ENCODE results near the gene DGKZ.
"Not testable (repeated sequence)": the region's sequence is repeated elsewhere in the genome, so short reads cannot be mapped to it uniquely, and the experiment has no call there.

DGKZ gene

DNA sequence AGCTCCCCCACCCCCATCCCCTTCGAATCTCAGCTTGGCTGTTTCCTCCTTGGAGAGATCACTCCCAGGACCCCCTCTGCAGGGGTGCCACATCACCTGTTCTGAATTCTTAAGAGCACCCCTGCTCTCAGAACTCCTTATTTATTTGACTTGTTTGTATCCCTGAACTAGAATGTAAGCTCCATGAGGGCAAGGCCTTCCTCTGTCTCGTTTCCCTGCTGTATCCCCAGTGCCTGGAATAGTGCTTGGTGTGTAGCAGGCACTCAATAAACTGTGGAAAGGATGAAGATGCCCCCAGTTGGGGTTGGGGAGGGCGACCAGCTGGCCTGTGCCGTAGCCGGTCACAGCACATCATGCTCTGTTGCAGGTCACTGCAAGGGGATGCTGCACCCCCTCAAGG, 30.6 kb downstream of the DGKZ start:
- Histone ChIP-seq H3K4me3 (ENCODE audit: low read depth in 1 of 2, low read length in 2 of 2) (no peak overlapping the region), H3K27me3 (ENCODE audit: low read depth, low read length) (no peaks in the 10 kb centered on the region), H3K4me1 (ENCODE audit: control insufficient read depth in 1 of 2, insufficient read depth in 2 of 2, low read length in 2 of 2) (peaks cover 0 to 19% of the 10 kb centered on the region in 2 donors), H3K9me3 (ENCODE audit: control insufficient read depth in 1 of 2, low read length in 2 of 2) (no peaks in the 10 kb centered on the region), H3K36me3 (ENCODE audit: control insufficient read depth in 1 of 2, insufficient read depth in 2 of 2, low read length in 2 of 2) (peaks cover 6 to 51% of the 10 kb centered on the region in 2 donors), H3K27ac (ENCODE audit: low read length) (no peak overlapping the region)

DNA sequence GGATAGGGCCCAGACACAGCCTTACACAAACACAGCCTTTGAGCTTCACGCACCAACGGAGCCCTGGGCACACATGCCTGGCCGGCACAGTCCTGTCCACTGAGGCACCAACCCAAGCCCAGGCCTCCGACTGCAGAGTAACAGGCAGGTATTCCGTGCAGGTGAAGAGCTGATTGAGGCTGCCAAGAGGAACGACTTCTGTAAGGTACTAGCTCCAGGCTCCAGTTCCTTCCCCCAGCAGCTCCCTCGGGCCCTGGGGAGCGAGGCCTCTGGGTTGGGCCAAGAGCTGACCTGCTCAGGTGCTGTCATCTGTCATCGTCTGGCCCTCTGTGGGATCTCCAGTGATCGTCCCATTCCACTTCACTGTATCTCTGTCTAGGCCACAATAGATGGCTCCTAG, 31.0 kb downstream of the DGKZ start:
- Histone ChIP-seq H3K36me3 (ENCODE audit: control insufficient read depth in 1 of 2, insufficient read depth in 2 of 2, low read length in 2 of 2) (peaks cover 6 to 49% of the 10 kb centered on the region in 2 donors), H3K4me1 (ENCODE audit: control insufficient read depth in 1 of 2, insufficient read depth in 2 of 2, low read length in 2 of 2) (peaks cover 0 to 20% of the 10 kb centered on the region in 2 donors)

DNA sequence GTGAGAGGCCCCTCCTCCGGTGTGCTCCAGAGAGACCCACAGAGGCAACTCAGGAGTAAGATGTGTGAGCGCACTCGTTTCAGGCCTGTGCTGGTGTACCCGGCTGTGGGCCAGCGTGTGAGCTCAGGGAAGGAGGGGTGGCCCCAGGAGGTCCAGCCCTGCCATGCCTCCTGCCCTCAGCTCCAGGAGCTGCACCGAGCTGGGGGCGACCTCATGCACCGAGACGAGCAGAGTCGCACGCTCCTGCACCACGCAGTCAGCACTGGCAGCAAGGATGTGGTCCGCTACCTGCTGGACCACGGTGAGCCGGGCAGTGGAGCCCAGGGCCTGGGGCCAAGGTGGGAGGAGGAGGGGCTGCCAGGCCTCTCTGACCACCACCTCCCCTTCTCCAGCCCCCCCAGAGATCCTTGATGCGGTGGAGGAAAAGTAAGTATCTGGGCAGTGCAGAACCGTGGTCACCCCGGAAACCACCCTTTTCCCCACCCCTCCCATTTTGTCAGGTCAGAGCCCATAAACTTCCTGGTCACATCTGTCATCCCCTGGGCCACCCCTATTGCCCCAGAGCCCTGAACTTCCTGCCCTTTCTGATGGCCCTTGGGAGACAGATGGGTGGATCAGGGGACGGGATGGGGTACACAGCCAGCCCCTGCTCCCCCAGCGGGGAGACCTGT, 31.7 kb downstream of the DGKZ start:
- H3K27ac ChIP-seq (ENCODE audit: low read length), result no peak overlapping the region
- H3K9me3 ChIP-seq (ENCODE audit: control insufficient read depth in 1 of 2, low read length in 2 of 2), result no peaks in the 10 kb centered on the region
- no peak overlapping the region for H3K4me3 ChIP-seq (ENCODE audit: low read depth in 1 of 2, low read length in 2 of 2)
- H3K4me1 ChIP-seq (ENCODE audit: control insufficient read depth in 1 of 2, insufficient read depth in 2 of 2, low read length in 2 of 2), result peaks cover 0 to 20% of the 10 kb centered on the region in 2 donors
- H3K36me3 ChIP-seq (ENCODE audit: control insufficient read depth in 1 of 2, insufficient read depth in 2 of 2, low read length in 2 of 2), result peaks cover 6 to 43% of the 10 kb centered on the region in 2 donors
- no peaks in the 10 kb centered on the region for H3K27me3 ChIP-seq (ENCODE audit: low read depth, low read length)

More for the DNA sequence above, 31.0 kb downstream of the DGKZ start:
- H3K27me3 ChIP-seq (ENCODE audit: low read depth, low read length), result no peaks in the 10 kb centered on the region
- no peak overlapping the region for H3K4me3 ChIP-seq (ENCODE audit: low read depth in 1 of 2, low read length in 2 of 2)
- no peak overlapping the region for H3K27ac ChIP-seq (ENCODE audit: low read length)
- no peaks in the 10 kb centered on the region for H3K9me3 ChIP-seq (ENCODE audit: control insufficient read depth in 1 of 2, low read length in 2 of 2)

- H3K9me3 ChIP-seq (ENCODE audit: control insufficient read depth in 1 of 2, low read length in 2 of 2); H3K27ac ChIP-seq (ENCODE audit: low read length); H3K27me3 ChIP-seq (ENCODE audit: low read depth, low read length): not testable (repeated sequence)
- peaks cover 0 to 20% of the 10 kb centered on the region in 2 donors for H3K4me1 ChIP-seq (ENCODE audit: control insufficient read depth in 1 of 2, insufficient read depth in 2 of 2, low read length in 2 of 2)
- peak overlapping the region in 1 of 2 donors; percentile 73 for H3K4me3 ChIP-seq (ENCODE audit: low read depth in 1 of 2, low read length in 2 of 2)
- peaks cover 6 to 36% of the 10 kb centered on the region in 2 donors for H3K36me3 ChIP-seq (ENCODE audit: control insufficient read depth in 1 of 2, insufficient read depth in 2 of 2, low read length in 2 of 2)
These were observed 32.4 kb downstream of the DGKZ start for GRCh38 chr11:46379482-46380293.

- H3K9me3 ChIP-seq (ENCODE audit: control insufficient read depth in 1 of 2, low read length in 2 of 2), result no peaks in the 10 kb centered on the region
- peaks cover 3 to 28% of the 10 kb centered on the region in 2 donors for H3K36me3 ChIP-seq (ENCODE audit: control insufficient read depth in 1 of 2, insufficient read depth in 2 of 2, low read length in 2 of 2)
- H3K27me3 ChIP-seq (ENCODE audit: low read depth, low read length), result no peaks in the 10 kb centered on the region
- H3K4me3 ChIP-seq (ENCODE audit: low read depth in 1 of 2, low read length in 2 of 2), result peak overlapping the region; percentile 62 to 73
- H3K27ac ChIP-seq (ENCODE audit: low read length), result no peak overlapping the region
- H3K4me1 ChIP-seq (ENCODE audit: control insufficient read depth in 1 of 2, insufficient read depth in 2 of 2, low read length in 2 of 2), result peaks cover 0 to 20% of the 10 kb centered on the region in 2 donors
These were observed 33.2 kb downstream of the DGKZ start for GRCh38 chr11:46380340-46381047.

DNA sequence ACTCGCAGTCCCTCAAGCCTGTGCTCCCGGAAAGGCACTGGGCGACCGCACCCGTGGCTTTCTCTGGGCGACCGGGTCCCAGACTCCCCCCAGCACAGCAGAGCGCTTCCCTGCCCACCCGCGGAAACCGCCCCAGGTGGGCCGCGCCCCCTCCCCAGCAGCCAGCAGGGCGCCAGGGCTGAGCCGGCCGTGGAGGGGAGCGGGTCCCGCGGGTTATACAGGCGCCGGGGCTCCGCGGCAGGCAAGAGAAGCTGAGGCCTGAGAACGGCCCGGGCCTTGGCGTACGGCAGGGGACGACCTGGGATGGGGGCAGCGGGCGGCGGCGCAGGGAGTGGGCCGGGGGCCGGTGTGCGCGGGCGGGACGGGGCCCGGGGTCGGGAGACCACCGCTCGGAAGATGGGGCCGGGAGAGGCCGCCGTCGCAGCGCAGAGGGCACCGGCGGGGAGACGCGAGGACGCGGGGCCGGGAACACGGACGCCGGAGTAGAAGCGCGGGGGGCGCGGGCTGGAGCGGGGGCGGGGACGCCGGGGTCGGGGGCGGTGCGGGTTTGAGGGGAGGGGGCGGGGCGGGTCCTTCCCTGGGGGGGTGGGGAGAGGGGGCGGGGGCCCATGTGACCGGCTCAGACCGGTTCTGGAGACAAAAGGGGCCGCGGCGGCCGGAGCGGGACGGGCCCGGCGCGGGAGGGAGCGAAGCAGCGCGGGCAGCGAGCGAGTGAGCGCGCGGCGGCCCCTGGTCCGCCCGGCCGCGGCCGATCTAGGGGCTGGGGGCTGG, 34.0 kb downstream of the DGKZ start, which contains the start of gene MDK:
MDK (plus strand) TSS at position 622 of the 771 bp plus-strand sequence. CDS start 389 bp downstream, outside the sequence.
- Histone ChIP-seq H3K27me3 (ENCODE audit: low read depth, low read length) (no peaks in the 10 kb centered on the region), H3K36me3 (ENCODE audit: control insufficient read depth in 1 of 2, insufficient read depth in 2 of 2, low read length in 2 of 2) (peaks cover 3 to 20% of the 10 kb centered on the region in 2 donors), H3K9me3 (ENCODE audit: control insufficient read depth in 1 of 2, low read length in 2 of 2) (no peaks in the 10 kb centered on the region), H3K4me3 (ENCODE audit: low read depth in 1 of 2, low read length in 2 of 2) (peak within 1 kb of the TSS; percentile 62 to 73), H3K27ac (ENCODE audit: low read length) (no peak within 1 kb of the TSS), H3K4me1 (ENCODE audit: control insufficient read depth in 1 of 2, insufficient read depth in 2 of 2, low read length in 2 of 2) (peaks cover 0 to 20% of the 10 kb centered on the region in 2 donors)

DNA sequence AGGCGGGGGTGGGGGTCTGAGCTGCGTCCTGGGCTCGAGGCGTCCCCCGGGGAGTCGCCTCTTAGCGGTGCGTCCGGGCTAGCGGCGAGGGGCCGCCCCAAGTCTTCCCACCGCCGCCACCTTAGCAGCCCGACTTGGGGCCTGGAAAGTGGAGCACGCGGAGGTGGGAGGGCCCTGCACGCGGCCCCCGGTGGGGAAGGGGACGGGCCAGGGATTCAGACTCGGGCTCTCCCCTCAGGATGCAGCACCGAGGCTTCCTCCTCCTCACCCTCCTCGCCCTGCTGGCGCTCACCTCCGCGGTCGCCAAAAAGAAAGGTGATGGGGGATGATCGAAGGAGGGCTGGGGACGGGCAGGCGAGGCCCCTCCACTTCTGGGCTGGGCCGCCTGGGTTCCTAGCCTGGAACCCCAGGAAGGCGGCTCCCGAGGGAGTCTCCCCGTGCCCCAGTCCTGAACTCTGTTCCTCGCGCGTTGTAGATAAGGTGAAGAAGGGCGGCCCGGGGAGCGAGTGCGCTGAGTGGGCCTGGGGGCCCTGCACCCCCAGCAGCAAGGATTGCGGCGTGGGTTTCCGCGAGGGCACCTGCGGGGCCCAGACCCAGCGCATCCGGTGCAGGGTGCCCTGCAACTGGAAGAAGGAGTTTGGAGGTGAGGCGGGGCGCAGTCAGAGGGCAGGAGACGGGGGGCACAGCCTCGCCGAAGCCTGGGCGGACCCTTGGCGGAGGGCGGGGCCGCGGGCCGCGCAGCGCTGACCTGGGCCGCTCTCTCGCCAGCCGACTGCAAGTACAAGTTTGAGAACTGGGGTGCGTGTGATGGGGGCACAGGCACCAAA, 34.8 kb downstream of the DGKZ start:
- peak overlapping the region; percentile 44 to 62 for H3K4me3 ChIP-seq (ENCODE audit: low read depth in 1 of 2, low read length in 2 of 2)
- peaks cover 0 to 20% of the 10 kb centered on the region in 2 donors for H3K4me1 ChIP-seq (ENCODE audit: control insufficient read depth in 1 of 2, insufficient read depth in 2 of 2, low read length in 2 of 2)
- no peaks in the 10 kb centered on the region for H3K9me3 ChIP-seq (ENCODE audit: control insufficient read depth in 1 of 2, low read length in 2 of 2)
- H3K27me3 ChIP-seq (ENCODE audit: low read depth, low read length), result peaks cover 7% of the 10 kb centered on the region
- H3K27ac ChIP-seq (ENCODE audit: low read length), result no peak overlapping the region
- H3K36me3 ChIP-seq (ENCODE audit: control insufficient read depth in 1 of 2, insufficient read depth in 2 of 2, low read length in 2 of 2), result peaks cover 3 to 12% of the 10 kb centered on the region in 2 donors

DNA sequence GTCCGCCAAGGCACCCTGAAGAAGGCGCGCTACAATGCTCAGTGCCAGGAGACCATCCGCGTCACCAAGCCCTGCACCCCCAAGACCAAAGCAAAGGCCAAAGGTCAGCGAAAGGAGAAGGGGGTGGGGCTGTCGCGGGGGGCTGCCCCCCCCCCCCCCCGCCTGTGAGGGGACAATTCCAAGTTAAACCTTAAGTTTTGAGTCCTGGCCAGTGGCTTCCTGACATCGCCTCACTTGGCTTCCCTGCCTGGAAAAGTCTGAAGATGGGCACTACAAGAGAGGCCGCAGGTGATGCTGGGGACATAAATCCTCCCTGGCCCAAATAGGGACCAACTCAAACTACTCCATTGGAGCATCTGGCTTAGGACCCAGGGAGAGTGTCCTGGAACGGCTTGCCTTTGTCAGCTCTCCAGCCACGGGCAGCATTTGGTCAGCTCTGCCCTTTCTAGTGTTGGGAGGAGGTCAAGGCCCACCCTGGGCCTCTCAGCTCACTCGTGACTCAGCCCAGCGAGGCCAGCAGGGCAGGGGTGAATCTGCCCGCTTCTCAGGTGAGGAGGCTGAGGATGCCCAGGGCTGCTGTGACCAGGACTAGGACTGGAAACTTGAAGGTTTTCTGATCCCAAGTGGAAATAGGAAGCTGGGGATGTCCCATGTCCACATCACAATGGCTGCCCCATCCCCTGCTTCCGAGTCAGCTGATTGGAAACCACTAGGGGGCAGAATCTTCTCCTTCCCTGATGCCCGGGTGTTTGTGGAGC, 35.6 kb downstream of the DGKZ start:
- Histone ChIP-seq H3K4me1 (ENCODE audit: control insufficient read depth in 1 of 2, insufficient read depth in 2 of 2, low read length in 2 of 2) (peaks cover 0 to 20% of the 10 kb centered on the region in 2 donors), H3K27me3 (ENCODE audit: low read depth, low read length) (peaks cover 7% of the 10 kb centered on the region), H3K9me3 (ENCODE audit: control insufficient read depth in 1 of 2, low read length in 2 of 2) (no peaks in the 10 kb centered on the region), H3K36me3 (ENCODE audit: control insufficient read depth in 1 of 2, insufficient read depth in 2 of 2, low read length in 2 of 2) (peaks cover 2 to 4% of the 10 kb centered on the region in 2 donors), H3K4me3 (ENCODE audit: low read depth in 1 of 2, low read length in 2 of 2) (peak overlapping the region; percentile 44 to 62), H3K27ac (ENCODE audit: low read length) (no peak overlapping the region)

DNA sequence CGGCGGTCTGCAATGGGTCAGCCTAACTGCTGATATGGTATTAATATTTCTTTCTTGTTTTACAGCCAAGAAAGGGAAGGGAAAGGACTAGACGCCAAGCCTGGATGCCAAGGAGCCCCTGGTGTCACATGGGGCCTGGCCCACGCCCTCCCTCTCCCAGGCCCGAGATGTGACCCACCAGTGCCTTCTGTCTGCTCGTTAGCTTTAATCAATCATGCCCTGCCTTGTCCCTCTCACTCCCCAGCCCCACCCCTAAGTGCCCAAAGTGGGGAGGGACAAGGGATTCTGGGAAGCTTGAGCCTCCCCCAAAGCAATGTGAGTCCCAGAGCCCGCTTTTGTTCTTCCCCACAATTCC, 36.1 kb downstream of the DGKZ start:
- Histone ChIP-seq H3K4me1 (ENCODE audit: control insufficient read depth in 1 of 2, insufficient read depth in 2 of 2, low read length in 2 of 2) (peaks cover 0 to 20% of the 10 kb centered on the region in 2 donors), H3K27ac (ENCODE audit: low read length) (peak overlapping the region; percentile 14), H3K36me3 (ENCODE audit: control insufficient read depth in 1 of 2, insufficient read depth in 2 of 2, low read length in 2 of 2) (no peaks in the 10 kb centered on the region), H3K27me3 (ENCODE audit: low read depth, low read length) (peaks cover 12% of the 10 kb centered on the region), H3K9me3 (ENCODE audit: control insufficient read depth in 1 of 2, low read length in 2 of 2) (no peaks in the 10 kb centered on the region), H3K4me3 (ENCODE audit: low read depth in 1 of 2, low read length in 2 of 2) (no peak overlapping the region)
